ENCODE results near the gene CLBA1. TPM values are rescaled to one million over a fixed set of nuclear protein-coding genes. Genes with fewer than 3 reads are reported as not detected.

CLBA1 gene
- total RNA-seq, 2 experiments from 2014 or later: 0.55 to 0.95 TPM

- Mint-ChIP-seq H3K9me3 (ENCODE audit: insufficient read depth) (no peaks in the 10 kb centered on the region), H3K4me3 (no peak overlapping the region), H3K27me3 (ENCODE audit: low read depth) (peaks cover 30% of the 10 kb centered on the region), H3K4me1 (ENCODE audit: low read depth) (peaks cover 16% of the 10 kb centered on the region), H3K27ac (no peak overlapping the region), H3K36me3 (ENCODE audit: low read depth) (no peaks in the 10 kb centered on the region)
- ChIA-PET POLR2A (interaction anchor here (0.6 to 1.1 kb wide), 2 partner anchors 15 to 40 kb away, joined by 3 to 5 read pairs; partner anchors contain the start of gene CDCA4), CTCF (interaction anchor here (2.2 kb wide), 1 partner anchor 64 kb away, joined by 13 read pairs; no protein-coding TSS in a partner anchor)
- no peak for ATAC-seq
- DNase-seq: no peak
Observed at GRCh38 chr14:104980611-104981531, 4.7 kb upstream of the CLBA1 start.

- CTCF ChIA-PET: interaction anchor here (2.2 kb wide), 1 partner anchor 63 kb away, joined by 13 read pairs; no protein-coding TSS in a partner anchor
- POLR2A ChIA-PET: interaction anchor here (0.6 to 1.1 kb wide), 2 partner anchors 14 to 39 kb away, joined by 3 to 5 read pairs; partner anchors contain the start of gene CDCA4
- Mint-ChIP-seq H3K4me1 (ENCODE audit: low read depth) (peaks cover 16% of the 10 kb centered on the region), H3K9me3 (ENCODE audit: insufficient read depth) (no peaks in the 10 kb centered on the region), H3K36me3 (ENCODE audit: low read depth) (no peaks in the 10 kb centered on the region), H3K27me3 (ENCODE audit: low read depth) (peaks cover 24% of the 10 kb centered on the region), H3K27ac (no peak overlapping the region), H3K4me3 (no peak overlapping the region)
- ATAC-seq: no peak
- no peak for DNase-seq
Observed at GRCh38 chr14:104981699-104982541, 3.7 kb upstream of the CLBA1 start.

- Mint-ChIP-seq H3K4me3 (no peak overlapping the region), H3K4me1 (ENCODE audit: low read depth) (peaks cover 14% of the 10 kb centered on the region), H3K36me3 (ENCODE audit: low read depth) (no peaks in the 10 kb centered on the region), H3K9me3 (ENCODE audit: insufficient read depth) (no peaks in the 10 kb centered on the region), H3K27me3 (ENCODE audit: low read depth) (peaks cover 21% of the 10 kb centered on the region), H3K27ac (no peak overlapping the region)
- ChIA-PET POLR2A (no interaction called here), CTCF (interaction anchor here (2.2 kb wide), 1 partner anchor 63 kb away, joined by 13 read pairs; no protein-coding TSS in a partner anchor)
- ATAC-seq: no peak
- DNase-seq: no peak
Observed at GRCh38 chr14:104982548-104983230, 2.9 kb upstream of the CLBA1 start.

DNA sequence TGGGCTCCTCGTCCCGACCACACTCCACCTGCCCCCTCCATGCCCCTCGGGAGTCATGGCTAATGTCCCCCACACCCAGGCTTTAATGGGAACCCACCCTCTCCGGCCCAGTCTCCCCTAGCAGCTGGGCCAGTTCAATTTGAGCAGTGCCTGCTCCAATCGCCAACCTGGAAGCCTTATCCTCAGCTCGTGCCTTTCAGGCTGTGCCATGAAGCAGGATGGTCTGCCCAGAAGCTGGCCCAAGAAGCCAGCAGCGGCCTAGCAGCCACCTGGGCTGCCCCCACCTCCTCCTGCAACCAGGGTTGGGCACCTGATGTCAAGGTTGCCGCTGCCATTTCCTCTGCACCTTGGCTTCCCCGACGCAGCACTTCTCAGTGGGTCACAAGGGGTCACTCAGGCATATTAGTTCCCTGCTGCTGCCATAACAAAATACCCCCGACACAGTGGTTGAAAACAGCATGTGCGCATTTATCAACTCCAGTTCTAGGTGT lies 2.3 kb upstream of the CLBA1 start:
- no peak for DNase-seq
- no peak overlapping the region for H3K27ac Mint-ChIP-seq
- H3K27me3 Mint-ChIP-seq (ENCODE audit: low read depth): peaks cover 20% of the 10 kb centered on the region
- no peaks in the 10 kb centered on the region for H3K36me3 Mint-ChIP-seq (ENCODE audit: low read depth)
- ChIA-PET POLR2A (interaction anchor here (1.2 to 1.9 kb wide), 2 partner anchors 38 to 82 kb away, joined by 4 to 6 read pairs; partner anchors contain the start of genes CDCA4 and GPR132), CTCF (interaction anchor here (3.5 kb wide), 1 partner anchor 62 kb away, joined by 25 read pairs; no protein-coding TSS in a partner anchor)
- ATAC-seq: no peak
- peaks cover 12% of the 10 kb centered on the region for H3K4me1 Mint-ChIP-seq (ENCODE audit: low read depth)
- H3K9me3 Mint-ChIP-seq (ENCODE audit: insufficient read depth): no peaks in the 10 kb centered on the region
- no peak overlapping the region for H3K4me3 Mint-ChIP-seq

GRCh38 chr14:104984056-104984894 lies 1.3 kb upstream of the CLBA1 start:
- H3K27me3 Mint-ChIP-seq (ENCODE audit: low read depth): peaks cover 11% of the 10 kb centered on the region
- H3K27ac Mint-ChIP-seq: peak overlapping the region; percentile 80
- DNase-seq (no peak), ATAC-seq (no peak)
- H3K4me3 Mint-ChIP-seq: peak overlapping the region; percentile 61
- ChIA-PET POLR2A (interaction anchor here (0.9 to 1.9 kb wide), 3 partner anchors 34 to 81 kb away, joined by 4 to 6 read pairs (median 4); partner anchors contain the start of genes CDCA4 and GPR132), CTCF (interaction anchor here (1.7 to 3.5 kb wide), 4 partner anchors 9 to 103 kb away, joined by 4 to 25 read pairs (median 8); no protein-coding TSS in a partner anchor)
- peaks cover 12% of the 10 kb centered on the region for H3K4me1 Mint-ChIP-seq (ENCODE audit: low read depth)
- H3K9me3 Mint-ChIP-seq (ENCODE audit: insufficient read depth): no peaks in the 10 kb centered on the region
- H3K36me3 Mint-ChIP-seq (ENCODE audit: low read depth): no peaks in the 10 kb centered on the region

DNA sequence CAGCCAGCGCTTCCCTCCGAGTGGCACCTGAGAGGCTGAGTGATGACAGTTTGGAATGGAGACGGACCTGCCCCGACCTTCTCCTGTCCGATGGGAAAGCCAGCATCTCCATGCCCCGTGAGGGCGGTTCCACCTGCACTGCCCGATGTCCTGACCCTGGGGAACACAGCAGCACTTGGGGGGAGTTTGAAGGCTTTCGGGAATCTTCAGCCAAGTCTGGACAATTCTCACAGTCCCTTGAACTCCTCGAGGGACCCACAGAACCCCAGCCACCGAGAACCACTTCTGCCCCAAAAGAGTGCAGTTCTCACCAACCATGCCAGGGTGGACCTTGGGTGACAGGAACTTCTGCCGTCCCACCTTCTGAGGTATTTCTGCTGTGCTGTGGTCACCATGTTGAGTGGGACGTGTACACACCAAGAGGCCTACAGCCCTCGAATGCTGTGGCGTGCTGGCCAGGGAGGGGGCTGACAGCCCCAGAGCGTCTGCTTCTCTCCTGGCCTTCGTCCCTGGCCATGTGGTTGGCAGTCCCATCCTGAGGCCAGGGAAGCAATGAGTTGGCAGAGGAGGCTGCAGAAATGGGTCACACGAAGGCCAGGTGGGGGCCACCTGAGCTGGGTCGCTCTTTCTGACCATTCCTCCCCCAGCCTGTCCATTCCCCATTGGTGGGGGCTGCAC lies 1.0 kb downstream of the CLBA1 start:
- peak overlapping the region; percentile 52 for H3K27ac Mint-ChIP-seq
- H3K9me3 Mint-ChIP-seq (ENCODE audit: insufficient read depth): no peaks in the 10 kb centered on the region
- no peaks in the 10 kb centered on the region for H3K36me3 Mint-ChIP-seq (ENCODE audit: low read depth)
- ATAC-seq (no peak), DNase-seq (no peak)
- H3K4me1 Mint-ChIP-seq (ENCODE audit: low read depth): peaks cover 12% of the 10 kb centered on the region
- POLR2A ChIA-PET: interaction anchor here (0.8 kb wide), 1 partner anchor 11 kb away, joined by 4 read pairs; no protein-coding TSS in a partner anchor
- H3K4me3 Mint-ChIP-seq: peak overlapping the region; percentile 58
- peaks cover 3% of the 10 kb centered on the region for H3K27me3 Mint-ChIP-seq (ENCODE audit: low read depth)
- CTCF ChIA-PET: interaction anchor here (1.6 to 3.5 kb wide), 2 partner anchors 59 to 104 kb away, joined by 3 to 25 read pairs; no protein-coding TSS in a partner anchor

DNA sequence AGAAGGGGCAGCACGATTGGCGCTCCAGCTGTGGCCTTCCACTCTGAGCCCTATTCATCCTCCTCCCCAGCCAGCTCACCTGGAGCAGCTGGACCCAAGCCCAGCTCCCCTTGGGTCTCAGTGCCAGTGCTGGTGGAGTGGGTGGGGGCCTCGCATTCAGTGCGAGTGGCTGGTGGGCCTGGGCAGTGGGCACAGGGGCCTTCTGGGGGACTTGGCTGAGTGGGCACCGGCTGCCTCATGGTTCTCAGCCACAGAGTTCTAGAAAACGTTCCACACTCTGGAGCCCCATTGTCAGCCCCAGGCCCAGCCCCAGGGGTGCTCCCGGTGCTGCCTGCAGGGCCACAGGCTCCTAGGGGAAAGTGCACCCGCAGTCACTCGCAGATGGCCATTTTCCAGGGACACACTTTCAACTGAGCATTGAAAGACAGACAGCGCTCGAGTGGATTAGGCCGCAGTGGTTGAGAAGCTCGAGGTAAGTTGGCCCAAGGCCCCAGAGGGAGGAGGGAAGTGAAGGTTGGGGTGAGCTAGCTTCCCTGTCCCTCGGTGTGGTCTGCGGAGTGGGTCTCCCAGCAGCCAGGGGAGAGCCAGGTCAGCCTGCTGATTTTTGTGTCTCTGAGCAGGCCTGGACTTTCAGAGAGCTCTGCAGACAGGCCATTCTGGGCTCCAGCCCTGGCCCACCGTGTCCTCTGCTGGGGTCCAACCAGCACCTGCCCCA lies 3.8 kb downstream of the CLBA1 start:
- CTCF ChIA-PET: interaction anchor here (0.9 to 1.4 kb wide), 3 partner anchors 14 to 55 kb away, joined by 3 to 5 read pairs (median 3); no protein-coding TSS in a partner anchor
- POLR2A ChIA-PET: interaction anchor here (0.6 kb wide), 1 partner anchor 911 kb away, joined by 3 read pairs; no protein-coding TSS in a partner anchor
- DNase-seq: no peak
- Mint-ChIP-seq H3K4me3 (no peak overlapping the region), H3K4me1 (ENCODE audit: low read depth) (peaks cover 11% of the 10 kb centered on the region), H3K27ac (no peak overlapping the region), H3K9me3 (ENCODE audit: insufficient read depth) (no peaks in the 10 kb centered on the region), H3K27me3 (ENCODE audit: low read depth) (peaks cover 3% of the 10 kb centered on the region), H3K36me3 (ENCODE audit: low read depth) (no peaks in the 10 kb centered on the region)
- ATAC-seq: no peak

GRCh38 chr14:104989951-104990303 lies 4.3 kb downstream of the CLBA1 start:
- Mint-ChIP-seq H3K4me3 (no peak overlapping the region), H3K36me3 (ENCODE audit: low read depth) (no peaks in the 10 kb centered on the region), H3K27me3 (ENCODE audit: low read depth) (peaks cover 3% of the 10 kb centered on the region), H3K4me1 (ENCODE audit: low read depth) (peaks cover 7% of the 10 kb centered on the region), H3K27ac (no peak overlapping the region), H3K9me3 (ENCODE audit: insufficient read depth) (no peaks in the 10 kb centered on the region)
- no peak for ATAC-seq
- CTCF ChIA-PET: interaction anchor here (0.9 to 1.4 kb wide), 3 partner anchors 15 to 55 kb away, joined by 3 to 5 read pairs (median 3); no protein-coding TSS in a partner anchor
- DNase-seq: no peak
- POLR2A ChIA-PET: no interaction called here

DNA sequence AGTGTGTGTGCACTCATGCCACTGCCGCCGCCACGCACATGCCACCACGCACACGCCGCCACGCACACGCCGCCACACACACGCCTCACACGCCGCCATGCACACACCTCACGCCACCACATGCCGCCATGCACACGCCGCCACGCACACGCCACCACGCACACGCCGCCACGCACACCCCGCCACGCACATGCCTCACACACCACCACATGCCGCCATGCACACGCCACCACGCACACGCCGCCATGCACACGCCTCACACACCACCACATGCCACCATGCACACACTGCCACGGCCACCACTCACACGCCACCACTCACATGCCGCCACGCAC lies 6.3 kb downstream of the CLBA1 start:
- CTCF ChIA-PET: no interaction called here

More for the DNA sequence above, 6.3 kb downstream of the CLBA1 start:
- DNase-seq: no peak
- no peak for ATAC-seq
- Mint-ChIP-seq H3K27ac (peak overlapping the region; percentile 67), H3K4me1 (ENCODE audit: low read depth) (peaks cover 2% of the 10 kb centered on the region), H3K4me3 (no peak overlapping the region), H3K36me3 (ENCODE audit: low read depth) (no peaks in the 10 kb centered on the region), H3K27me3 (ENCODE audit: low read depth) (peaks cover 3% of the 10 kb centered on the region), H3K9me3 (ENCODE audit: insufficient read depth) (no peaks in the 10 kb centered on the region)
- POLR2A ChIA-PET: interaction anchor here (2.0 kb wide), 1 partner anchor 28 kb away, joined by 5 read pairs; no protein-coding TSS in a partner anchor
